Heart right ventricle (tissue), 16 donors: ENCODE data around the gene BTN2A1. TPM values are rescaled to one million over a fixed set of nuclear protein-coding genes. Genes with fewer than 3 reads are reported as not detected.

Experiments
- ATAC-seq, 8 donors: fragments of 200-7000 bp; cut with Tn5 transposase; one replicate each; pipeline ENCODE4 v1.9.1; 2020; ENCODE audit warnings: mild to moderate bottlenecking in 8 of 8, moderate library complexity in 8 of 8, moderate number of reproducible peaks in 1 of 8
- DNase-seq, 2 donors: peaks; one replicate each; pipeline ENCODE4 v3.0.0-alpha.2; 2020
- H3K27ac ChIP-seq, 10 donors: fragments of 200-600 bp; sonication (generic) in 2 of 10; one replicate each; pipeline versions ENCODE4 v1.5.0 to v1.8.0; 2020 to 2022; ENCODE audit warnings: mild to moderate bottlenecking in 3 of 10
- H3K27me3 ChIP-seq, 7 donors: fragments of 200-600 bp; one replicate each; pipeline ENCODE4 v1.8.0; 2021 to 2022; ENCODE audit warnings: mild to moderate bottlenecking in 2 of 7
- H3K36me3 ChIP-seq, 9 donors: fragments of 200-600 bp; sonication (generic) in 1 of 9; one replicate each; pipeline versions ENCODE4 v1.5.0 to v1.8.0; 2020 to 2022; ENCODE audit warnings: mild to moderate bottlenecking in 2 of 9
- H3K4me1 ChIP-seq, 9 donors: fragments of 200-600 bp; sonication (generic) in 1 of 9; one replicate each; pipeline versions ENCODE4 v1.5.0 to v1.8.0; 2020 to 2022; ENCODE audit warnings: mild to moderate bottlenecking in 4 of 9
- H3K4me3 ChIP-seq, 10 donors: fragments of 200-600 bp; sonication (generic) in 2 of 10; one replicate each; pipeline versions ENCODE4 v1.5.0 to v1.8.0; 2020 to 2022; ENCODE audit warnings: mild to moderate bottlenecking in 7 of 10, moderate library complexity in 2 of 10
- H3K9me3 ChIP-seq, 11 donors: fragments of 200-600 bp in 10 of 11; sonication (generic) in 2 of 11; one replicate each; pipeline versions ENCODE4 v1.5.0 to v1.8.0; 2013 to 2022; ENCODE audit warnings: mild to moderate bottlenecking in 2 of 11, control low read depth in 1 of 11, moderate library complexity in 1 of 11
- CTCF ChIP-seq, 9 donors: fragments of 200-600 bp; sonication (generic) in 2 of 9; IDR thresholded peaks; one replicate each; pipeline versions ENCODE4 v1.5.0 to v1.8.0; 2021 to 2022; ENCODE audit warnings: antibody characterized with exemption in 9 of 9, mild to moderate bottlenecking in 5 of 9, moderate library complexity in 1 of 9
- WGBS, 2 donors: extraction: QIAGEN DNeasy Blood & Tissue Kit; methylation state at CpG; one replicate each; pipeline ENCODE4 v1.1.7; 2013; ENCODE audit warnings: inconsistent platforms in 1 of 2; 5-methylcytosine and 5-hydroxymethylcytosine counted together
- intact Hi-C, 10 donors: fragments of 100-400 bp; cut with DNase I; formaldehyde crosslinking; loops; one replicate each; pipeline versions ENCODE4 v1.11.1 to v1.14.2; 2022
- polyA plus RNA-seq, 2 donors: library from polyadenylated mRNA; stranded (reverse); fragments of 200-250 nt; gene quantifications; one replicate each; pipeline ENCODE4 v1.2.3, GENCODE V29; 2013
- total RNA-seq, 10 donors: library from RNA; stranded (reverse); fragmentation: NEBNext Ultra II Directional in 3 of 10; extraction: Animal tissue kit (Norgen Biotek cat#: 25700) in 3 of 10; gene quantifications; one replicate each; pipeline versions ENCODE4 v1.2.1 to v1.2.4, GENCODE V29; 2021 to 2023
- donor health status: Arrhythmogenic right ventricular cardiomyopathy.
- donor health status: ischemic (EF 13 %, LVEDD 7.1; RV severe dilation, severe dysfunction).
- donor health status: healthy with polysubstance abuse.
- donor health status: DM: no; HTN: yes; CAD: no.
- donor health status: DM: no; HTN: no; CAD: no.
- donor health status: ischemic (EF 25% LVEDD 6.9; RV normal size, moderate dysfunction).
- donor health status: ischemic (EF 25% LVEDD 5.7; RV mildly dilated, moderate dysfunction).
- donor health status: healthy.
- donor health status: DM: yes; HTN: yes; CAD: no.
- donor health status: Ischemic cardiomyopathy.
- donor health status: ischemic (EF 35%, LVEDD 5.7; RV mildly dilated, moderate dysfunction).
- donor health status: nonischemic (EF 11% LVEDD 7.7; RV severe dilation, severe dysfunction).
- donor health status: DM: yes; HTN: yes; CAD: no.
- donor health status: PGD.
- donor health status: ischemic (EF 29% LVEDD 5.4; RV normal size, mild dysfunction).
- donor health status: nonischemic (EF 23%, LVEDD 6.1; RV moderate dilation, normal function).

BTN2A1 gene
- total and polyA plus RNA-seq, 12 donors, result 9.7 to 19.9 (median 15.5) TPM

GRCh38 chr6:26516481-26517427, 59.0 kb downstream of the BTN2A1 start:
- Histone ChIP-seq H3K27me3 (no peaks in the 10 kb centered on the region), H3K27ac (no peak overlapping the region), H3K4me1 (peaks cover 0 to 8% (median 5%) of the 10 kb centered on the region in 9 donors), H3K36me3 (no peaks in the 10 kb centered on the region), H3K9me3 (no peaks in the 10 kb centered on the region), H3K4me3 (no peak overlapping the region)
- no peak for DNase-seq
- intact Hi-C loops, result loop anchor here in 2 of 10 donors (5.0 kb wide), 1 partner anchor 39 kb away; no protein-coding TSS in a partner anchor
- TF ChIP-seq CTCF (IDR thresholded peaks at IDR 0.05), result no peak
- WGBS, 2 donors, result 82 to 85% methylated on average over 9 of the region's 9 CpGs
- ATAC-seq, result no peak

Other genes starting within 250 kb of the BTN2A1 start
- gene BTN3A2, start 92.8 kb upstream of the BTN2A1 start, total RNA-seq, result 10 to 100 TPM in 4 of 10 donors, 1 to 10 TPM in 6; 4.2 to 68.1 (median 9.2) TPM
- gene BTN3A2, start 92.8 kb upstream of the BTN2A1 start, polyA plus RNA-seq, result 10 to 100 TPM; 10.5 to 11.1 TPM
- gene BTN2A2, start 74.8 kb upstream of the BTN2A1 start, total RNA-seq, result 10 to 100 TPM in 1 of 10 donors, 1 to 10 TPM in 9; 1.7 to 12.5 (median 3.8) TPM
- 1 to 10 TPM; 3.0 to 3.9 TPM for gene BTN2A2, start 74.8 kb upstream of the BTN2A1 start, polyA plus RNA-seq
- 10 to 100 TPM in 3 of 10 donors, 1 to 10 TPM in 7; 3.9 to 44.3 (median 8.6) TPM for gene BTN3A1, start 55.7 kb upstream of the BTN2A1 start, total RNA-seq
- 10 to 100 TPM in 1 of 2 donors, 1 to 10 TPM in 1; 3.9 to 11.0 TPM for gene BTN3A1, start 55.7 kb upstream of the BTN2A1 start, polyA plus RNA-seq
- gene BTN3A3, start 17.5 kb upstream of the BTN2A1 start, total RNA-seq, result 10 to 100 TPM in 3 of 10 donors, 1 to 10 TPM in 7; 4.4 to 28.2 (median 8.4) TPM
- 10 to 100 TPM in 1 of 2 donors, 1 to 10 TPM in 1; 8.2 to 10.6 TPM for gene BTN3A3, start 17.5 kb upstream of the BTN2A1 start, polyA plus RNA-seq
- not detected for gene BTN1A1, start 42.3 kb downstream of the BTN2A1 start, total RNA-seq
- not detected for gene BTN1A1, start 42.3 kb downstream of the BTN2A1 start, polyA plus RNA-seq
- gene HMGN4, start 80.4 kb downstream of the BTN2A1 start, total RNA-seq, result 10 to 100 TPM; 22.8 to 35.0 (median 29.8) TPM
- gene HMGN4, start 80.4 kb downstream of the BTN2A1 start, polyA plus RNA-seq, result 10 to 100 TPM in 1 of 2 donors, 1 to 10 TPM in 1; 8.2 to 31.4 TPM
- 10 to 100 TPM in 1 of 10 donors, 1 to 10 TPM in 9; 5.8 to 10.2 (median 7.4) TPM for gene ABT1, start 139.0 kb downstream of the BTN2A1 start, total RNA-seq
- 10 to 100 TPM in 1 of 2 donors, 1 to 10 TPM in 1; 6.6 to 11.7 TPM for gene ABT1, start 139.0 kb downstream of the BTN2A1 start, polyA plus RNA-seq
- gene ZNF322, start 201.8 kb downstream of the BTN2A1 start, total RNA-seq, result 10 to 100 TPM in 9 of 10 donors, 1 to 10 TPM in 1; 9.5 to 14.5 (median 13.0) TPM
- 1 to 10 TPM; 4.0 to 5.7 TPM for gene ZNF322, start 201.8 kb downstream of the BTN2A1 start, polyA plus RNA-seq